Measurements from ENCODE around the gene GLIS2. TPM values are rescaled to one million over a fixed set of nuclear protein-coding genes. Genes with fewer than 3 reads are reported as not detected.

GLIS2 gene
- total RNA-seq, 1 donor from 2014 or later = 1.6 TPM

- DNase-seq (ENCODE audit: low spot score) = peak; percentile 79
- Mint-ChIP-seq H3K4me3 (ENCODE audit: unreplicated experiment) (no peak overlapping the region), H3K36me3 (ENCODE audit: low read depth, unreplicated experiment) (peaks cover 4% of the 10 kb centered on the region), H3K27ac (ENCODE audit: unreplicated experiment) (no peak overlapping the region), H3K9me3 (ENCODE audit: unreplicated experiment) (no peaks in the 10 kb centered on the region), H3K4me1 (ENCODE audit: unreplicated experiment) (peaks cover 17% of the 10 kb centered on the region), H3K27me3 (ENCODE audit: unreplicated experiment) (peaks cover 7% of the 10 kb centered on the region)
- peak; percentile 82 for TF ChIP-seq CTCF (IDR thresholded peaks at IDR 0.05; ENCODE audit: unreplicated experiment)
Measured at GRCh38 chr16:4288148-4288921, 27.5 kb upstream of the GLIS2 start.

GRCh38 chr16:4290236-4290830 is 25.5 kb upstream of the GLIS2 start:
- H3K27me3 Mint-ChIP-seq (ENCODE audit: unreplicated experiment) = peaks cover 6% of the 10 kb centered on the region
- no peak for DNase-seq (ENCODE audit: low spot score)
- no peaks in the 10 kb centered on the region for H3K36me3 Mint-ChIP-seq (ENCODE audit: low read depth, unreplicated experiment)
- H3K27ac Mint-ChIP-seq (ENCODE audit: unreplicated experiment) = peak overlapping the region; percentile 48
- H3K4me1 Mint-ChIP-seq (ENCODE audit: unreplicated experiment) = peaks cover 15% of the 10 kb centered on the region
- H3K4me3 Mint-ChIP-seq (ENCODE audit: unreplicated experiment) = no peak overlapping the region
- H3K9me3 Mint-ChIP-seq (ENCODE audit: unreplicated experiment) = no peaks in the 10 kb centered on the region
- TF ChIP-seq CTCF (IDR thresholded peaks at IDR 0.05; ENCODE audit: unreplicated experiment) = no peak

GRCh38 chr16:4291699-4292098 is 24.2 kb upstream of the GLIS2 start:
- Mint-ChIP-seq H3K4me1 (ENCODE audit: unreplicated experiment) (peaks cover 15% of the 10 kb centered on the region), H3K27me3 (ENCODE audit: unreplicated experiment) (peaks cover 9% of the 10 kb centered on the region), H3K27ac (ENCODE audit: unreplicated experiment) (no peak overlapping the region), H3K9me3 (ENCODE audit: unreplicated experiment) (no peaks in the 10 kb centered on the region), H3K4me3 (ENCODE audit: unreplicated experiment) (no peak overlapping the region), H3K36me3 (ENCODE audit: low read depth, unreplicated experiment) (no peaks in the 10 kb centered on the region)
- DNase-seq (ENCODE audit: low spot score) = no peak
- no peak for TF ChIP-seq CTCF (IDR thresholded peaks at IDR 0.05; ENCODE audit: unreplicated experiment)

- no peak for DNase-seq (ENCODE audit: low spot score)
- H3K4me3 Mint-ChIP-seq (ENCODE audit: unreplicated experiment) = peak overlapping the region; percentile 63
- no peaks in the 10 kb centered on the region for H3K9me3 Mint-ChIP-seq (ENCODE audit: unreplicated experiment)
- H3K36me3 Mint-ChIP-seq (ENCODE audit: low read depth, unreplicated experiment) = no peaks in the 10 kb centered on the region
- TF ChIP-seq CTCF (IDR thresholded peaks at IDR 0.05; ENCODE audit: unreplicated experiment) = no peak
- H3K27ac Mint-ChIP-seq (ENCODE audit: unreplicated experiment) = no peak overlapping the region
- H3K27me3 Mint-ChIP-seq (ENCODE audit: unreplicated experiment) = peaks cover 9% of the 10 kb centered on the region
- peaks cover 15% of the 10 kb centered on the region for H3K4me1 Mint-ChIP-seq (ENCODE audit: unreplicated experiment)
Measured at GRCh38 chr16:4293181-4293716, 22.6 kb upstream of the GLIS2 start.
